CD8-positive, alpha-beta memory T cell (primary cell): ENCODE results near the gene SLCO1B1. TPM values are rescaled to one million over a fixed set of nuclear protein-coding genes. Genes with fewer than 3 reads are reported as not detected.
"Not testable (repeated sequence)": the region's sequence is repeated elsewhere in the genome, so short reads cannot be mapped to it uniquely, and the experiment has no call there.

Source experiments
- CTCF ChIA-PET: fragments of 350-600 bp; sonication (Branson Sonifier 250); formaldehyde crosslinking; loops from one replicate; lab custom pipeline; 2021; ENCODE audit warnings: antibody characterized with exemption; lab: Charles Lee
- POLR2A ChIA-PET: fragments of 350-600 bp; sonication (Branson Sonifier 250); formaldehyde crosslinking; loops from one replicate; lab custom pipeline; 2021; ENCODE audit warnings: antibody characterized with exemption; lab: Charles Lee
- DNase-seq, 5 donors: peaks; one replicate each; pipeline versions ENCODE4 v3.0.0 to v3.0.0-alpha.2; 2020 to 2022; ENCODE audit warnings: mixed read lengths in 1 of 5
- H3K27ac ChIP-seq: one replicate; pipeline ENCODE4 v1.7.0; 2013; ENCODE audit warnings: low read depth, mild to moderate bottlenecking, low read length, moderate library complexity
- H3K27me3 ChIP-seq: 2 replicates; pipeline ENCODE4 v1.7.0; 2013; ENCODE audit warnings: low read length, mild to moderate bottlenecking; ENCODE audit not compliant: insufficient read depth, poor library complexity, severe bottlenecking
- H3K36me3 ChIP-seq: 2 replicates; pipeline ENCODE4 v1.7.0; 2013; ENCODE audit warnings: mild to moderate bottlenecking, low read length, moderate library complexity; ENCODE audit not compliant: insufficient read depth
- H3K4me1 ChIP-seq: 2 replicates; pipeline ENCODE4 v1.7.0; 2013; ENCODE audit warnings: mild to moderate bottlenecking, low read length, moderate library complexity; ENCODE audit not compliant: insufficient read depth
- H3K4me3 ChIP-seq: 2 replicates; pipeline ENCODE4 v1.7.0; 2013; ENCODE audit warnings: mild to moderate bottlenecking, low read length
- H3K9me3 ChIP-seq: 2 replicates; pipeline ENCODE4 v1.7.0; 2013; ENCODE audit warnings: mild to moderate bottlenecking, low read length
- H3K27ac Mint-ChIP-seq, 8 donors: one replicate each; pipeline ENCODE4 v1.8.0; 2020 to 2021; ENCODE audit warnings: mixed read lengths in 8 of 8, mild to moderate bottlenecking in 6 of 8, inconsistent platforms in 3 of 8, moderate library complexity in 3 of 8
- H3K27me3 Mint-ChIP-seq, 2 donors: one replicate each; pipeline ENCODE4 v1.8.0; 2020 to 2021; ENCODE audit warnings: mixed read lengths in 2 of 2, mild to moderate bottlenecking in 1 of 2, moderate library complexity in 1 of 2
- H3K36me3 Mint-ChIP-seq, 3 donors: one replicate each; pipeline ENCODE4 v1.8.0; 2020 to 2021; ENCODE audit warnings: mixed read lengths in 3 of 3, inconsistent platforms in 1 of 3, mild to moderate bottlenecking in 1 of 3
- H3K4me1 Mint-ChIP-seq, 3 donors: one replicate each; pipeline ENCODE4 v1.8.0; 2020 to 2021; ENCODE audit warnings: mixed read lengths in 3 of 3, inconsistent platforms in 1 of 3, mild to moderate bottlenecking in 1 of 3
- H3K4me3 Mint-ChIP-seq, 7 donors: one replicate each; pipeline ENCODE4 v1.8.0; 2020 to 2021; ENCODE audit warnings: mixed read lengths in 7 of 7, mild to moderate bottlenecking in 6 of 7, moderate library complexity in 4 of 7, inconsistent platforms in 2 of 7
- H3K9me3 Mint-ChIP-seq, 5 donors: one replicate each; pipeline ENCODE4 v1.8.0; 2020 to 2022; ENCODE audit warnings: mixed read lengths in 5 of 5, mild to moderate bottlenecking in 3 of 5, moderate library complexity in 2 of 5, inconsistent platforms in 1 of 5
- polyA plus RNA-seq: library from polyadenylated mRNA; unstranded; fragments of 300-500 nt; fragmentation: Illumina TruSeq; gene quantifications from one replicate; pipeline ENCODE4 v1.2.3, GENCODE V29; 2021
- total RNA-seq, 2 experiments: library from RNA; stranded (reverse); gene quantifications; one replicate each; pipeline ENCODE4 v1.2.3, GENCODE V29; 2021

SLCO1B1 gene
- total and polyA plus RNA-seq, 3 experiments from 2014 or later, result not detected

GRCh38 chr12:21172079-21172478 is 41.1 kb downstream of the SLCO1B1 start:
- ChIA-PET CTCF (no interaction called here), POLR2A (no interaction called here)
- Histone ChIP-seq H3K36me3 (no peaks in the 10 kb centered on the region), H3K4me1 (no peaks in the 10 kb centered on the region), H3K27ac (no peak overlapping the region), H3K4me3 (no peak overlapping the region), H3K27me3 (no peaks in the 10 kb centered on the region), H3K9me3 (no peaks in the 10 kb centered on the region)
- no peaks in the 10 kb centered on the region for H3K4me1 Mint-ChIP-seq
- H3K4me3 Mint-ChIP-seq, result no peak overlapping the region
- no peaks in the 10 kb centered on the region for H3K36me3 Mint-ChIP-seq
- peaks cover 0 to 11% (median 6%) of the 10 kb centered on the region in 5 donors for H3K9me3 Mint-ChIP-seq
- peaks cover 0 to 1% of the 10 kb centered on the region in 2 donors for H3K27me3 Mint-ChIP-seq
- H3K27ac Mint-ChIP-seq, result no peak overlapping the region
- no peak for DNase-seq

GRCh38 chr12:21183721-21184275 is 52.8 kb downstream of the SLCO1B1 start:
- Histone ChIP-seq H3K4me1 (no peaks in the 10 kb centered on the region), H3K27ac (no peak overlapping the region), H3K36me3 (no peaks in the 10 kb centered on the region), H3K27me3 (no peaks in the 10 kb centered on the region), H3K4me3 (no peak overlapping the region), H3K9me3 (no peaks in the 10 kb centered on the region)
- no peaks in the 10 kb centered on the region for H3K36me3 Mint-ChIP-seq
- POLR2A ChIA-PET, result no interaction called here
- CTCF ChIA-PET, result no interaction called here
- H3K27me3 Mint-ChIP-seq, result peaks cover 0 to 4% of the 10 kb centered on the region in 2 donors
- DNase-seq, result no peak
- no peaks in the 10 kb centered on the region for H3K4me1 Mint-ChIP-seq
- no peak overlapping the region for H3K27ac Mint-ChIP-seq
- H3K4me3 Mint-ChIP-seq, result no peak overlapping the region
- no peaks in the 10 kb centered on the region for H3K9me3 Mint-ChIP-seq

- no peak overlapping the region for H3K27ac ChIP-seq
- POLR2A ChIA-PET, result no interaction called here
Observed at GRCh38 chr12:21190016-21190415, 59.0 kb downstream of the SLCO1B1 start.

DNA sequence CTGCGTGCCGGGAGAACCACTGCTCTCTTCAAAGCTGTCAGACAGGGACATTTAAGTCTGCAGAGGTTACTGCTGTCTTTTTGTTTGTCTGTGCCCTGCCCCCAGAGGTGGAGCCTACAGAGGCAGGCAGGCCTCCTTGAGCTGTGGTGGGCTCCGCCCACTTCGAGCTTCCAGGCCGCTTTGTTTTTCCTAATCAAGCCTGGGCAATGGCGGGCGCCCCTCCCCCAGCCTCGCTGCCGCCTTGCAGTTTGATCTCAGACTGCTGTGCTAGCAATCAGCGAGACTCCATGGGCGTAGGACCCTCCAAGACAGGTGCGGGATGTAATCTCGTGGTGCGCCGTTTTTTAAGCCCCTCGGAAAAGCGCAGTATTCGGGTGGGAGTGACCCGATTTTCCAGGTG is 83.4 kb downstream of the SLCO1B1 start:
- H3K9me3 ChIP-seq, H3K9me3 Mint-ChIP-seq, H3K27me3 Mint-ChIP-seq, H3K4me1 Mint-ChIP-seq, H3K27ac ChIP-seq, H3K4me3 ChIP-seq, H3K36me3 ChIP-seq, H3K27ac Mint-ChIP-seq, H3K4me3 Mint-ChIP-seq, DNase-seq, H3K27me3 ChIP-seq, H3K36me3 Mint-ChIP-seq, H3K4me1 ChIP-seq, CTCF ChIA-PET, POLR2A ChIA-PET: not testable (repeated sequence)

More at GRCh38 chr12:21190016-21190415, 59.0 kb downstream of the SLCO1B1 start:
- H3K27me3 ChIP-seq, result no peaks in the 10 kb centered on the region
- Mint-ChIP-seq H3K27ac (no peak overlapping the region), H3K4me1 (no peaks in the 10 kb centered on the region), H3K27me3 (peaks cover 0 to 2% of the 10 kb centered on the region in 2 donors), H3K9me3 (peaks cover 0 to 4% (median 3%) of the 10 kb centered on the region in 5 donors), H3K36me3 (no peaks in the 10 kb centered on the region), H3K4me3 (no peak overlapping the region)
- no peak for DNase-seq
- no peak overlapping the region for H3K4me3 ChIP-seq
- CTCF ChIA-PET, result no interaction called here
- no peaks in the 10 kb centered on the region for H3K36me3 ChIP-seq
- no peaks in the 10 kb centered on the region for H3K9me3 ChIP-seq
- no peaks in the 10 kb centered on the region for H3K4me1 ChIP-seq

GRCh38 chr12:21219206-21219605 is 88.2 kb downstream of the SLCO1B1 start:
- H3K27ac Mint-ChIP-seq, result no peak overlapping the region
- H3K27me3 Mint-ChIP-seq, result peaks cover 1 to 9% of the 10 kb centered on the region in 2 donors
- ChIA-PET POLR2A (no interaction called here), CTCF (no interaction called here)
- no peaks in the 10 kb centered on the region for H3K36me3 Mint-ChIP-seq
- Histone ChIP-seq H3K9me3 (no peaks in the 10 kb centered on the region), H3K27ac (no peak overlapping the region), H3K4me3 (no peak overlapping the region), H3K4me1 (no peaks in the 10 kb centered on the region), H3K27me3 (no peaks in the 10 kb centered on the region), H3K36me3 (no peaks in the 10 kb centered on the region)
- DNase-seq, result no peak
- no peak overlapping the region for H3K4me3 Mint-ChIP-seq
- H3K9me3 Mint-ChIP-seq, result no peaks in the 10 kb centered on the region
- no peaks in the 10 kb centered on the region for H3K4me1 Mint-ChIP-seq

GRCh38 chr12:21220266-21220665 is 89.3 kb downstream of the SLCO1B1 start:
- Histone ChIP-seq H3K27ac (no peak overlapping the region), H3K4me1 (no peaks in the 10 kb centered on the region), H3K9me3 (no peaks in the 10 kb centered on the region), H3K36me3 (no peaks in the 10 kb centered on the region), H3K4me3 (no peak overlapping the region), H3K27me3 (no peaks in the 10 kb centered on the region)
- ChIA-PET CTCF (interaction anchor here (0.8 kb wide), 1 partner anchor 11 kb away, joined by 3 read pairs; no protein-coding TSS in a partner anchor), POLR2A (no interaction called here)
- DNase-seq, result no peak
- Mint-ChIP-seq H3K4me3 (no peak overlapping the region), H3K9me3 (no peaks in the 10 kb centered on the region), H3K4me1 (no peaks in the 10 kb centered on the region), H3K27ac (no peak overlapping the region), H3K36me3 (no peaks in the 10 kb centered on the region), H3K27me3 (peaks cover 1 to 9% of the 10 kb centered on the region in 2 donors)

DNA sequence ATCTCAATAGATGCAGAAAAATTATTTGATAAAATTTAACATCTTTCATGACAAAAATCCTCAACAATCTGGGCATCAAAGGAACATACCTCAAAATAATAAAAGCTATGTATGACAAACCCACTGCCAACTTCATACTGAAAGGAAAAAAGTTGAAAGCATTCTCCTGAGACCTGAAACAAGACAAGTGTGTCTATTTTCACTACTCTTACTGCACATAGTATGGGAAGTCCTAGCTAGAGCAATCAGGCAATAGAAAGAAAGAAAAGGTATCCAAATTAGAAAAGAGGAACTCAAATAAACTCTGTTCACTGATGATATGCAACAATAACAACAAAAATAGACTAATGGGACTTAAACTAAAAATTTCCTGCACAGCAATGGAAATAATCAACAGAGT is 90.1 kb downstream of the SLCO1B1 start:
- Mint-ChIP-seq H3K4me1 (no peaks in the 10 kb centered on the region), H3K4me3 (no peak overlapping the region), H3K27ac (no peak overlapping the region), H3K9me3 (no peaks in the 10 kb centered on the region), H3K36me3 (no peaks in the 10 kb centered on the region), H3K27me3 (peaks cover 1 to 9% of the 10 kb centered on the region in 2 donors)
- ChIA-PET POLR2A (no interaction called here), CTCF (no interaction called here)
- Histone ChIP-seq H3K9me3 (no peaks in the 10 kb centered on the region), H3K4me1 (no peaks in the 10 kb centered on the region), H3K27me3 (no peaks in the 10 kb centered on the region), H3K4me3 (no peak overlapping the region), H3K36me3 (no peaks in the 10 kb centered on the region), H3K27ac (no peak overlapping the region)
- no peak for DNase-seq

GRCh38 chr12:21221778-21222177 is 90.8 kb downstream of the SLCO1B1 start:
- no peaks in the 10 kb centered on the region for H3K4me1 Mint-ChIP-seq
- DNase-seq, result no peak
- H3K27ac Mint-ChIP-seq, result no peak overlapping the region
- H3K9me3 Mint-ChIP-seq, result no peaks in the 10 kb centered on the region
- POLR2A ChIA-PET, result no interaction called here
- Histone ChIP-seq H3K4me1 (no peaks in the 10 kb centered on the region), H3K4me3 (no peak overlapping the region), H3K27ac (no peak overlapping the region), H3K36me3 (no peaks in the 10 kb centered on the region), H3K9me3 (no peaks in the 10 kb centered on the region), H3K27me3 (no peaks in the 10 kb centered on the region)
- peaks cover 1 to 9% of the 10 kb centered on the region in 2 donors for H3K27me3 Mint-ChIP-seq
- CTCF ChIA-PET, result no interaction called here
- no peaks in the 10 kb centered on the region for H3K36me3 Mint-ChIP-seq
- no peak overlapping the region for H3K4me3 Mint-ChIP-seq
